Measurements from ENCODE around the gene GALR2. TPM values are rescaled to one million over a fixed set of nuclear protein-coding genes. Genes with fewer than 3 reads are reported as not detected.

Gene GALR2
- total and polyA plus RNA-seq, 9 donors = 0.16 TPM; not detected in 8

DNA sequence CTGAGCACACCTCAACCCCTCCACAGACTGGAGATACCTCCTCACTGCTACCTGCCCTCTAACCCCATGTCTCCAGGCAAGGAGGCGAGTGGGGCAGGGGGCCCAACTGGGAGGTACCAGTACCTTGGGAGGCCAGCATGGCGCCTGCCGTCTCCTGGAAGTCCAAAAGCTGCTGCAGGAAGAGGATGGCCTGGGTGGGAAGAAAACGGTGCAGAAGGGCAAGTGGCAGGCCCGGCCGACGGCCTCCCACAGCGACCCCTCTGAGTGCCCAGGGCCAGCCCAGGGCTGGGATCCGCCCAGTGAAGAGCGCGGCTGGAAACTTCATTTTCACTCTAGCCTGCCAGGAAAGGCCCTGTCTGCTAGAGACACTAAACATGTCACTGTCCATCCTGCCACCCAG lies 12.9 kb downstream of the GALR2 start:
- no peaks in the 10 kb centered on the region for H3K4me1 ChIP-seq (ENCODE audit: control insufficient read depth, insufficient read depth, low read length)
- no peaks in the 10 kb centered on the region for H3K27me3 ChIP-seq (ENCODE audit: control insufficient read depth, insufficient read depth, low read length)
- no peaks in the 10 kb centered on the region for H3K9me3 ChIP-seq (replicated peaks; ENCODE audit: control insufficient read depth, low read depth, low read length)
- no peak overlapping the region for H3K27ac ChIP-seq (ENCODE audit: low read length)
- peaks cover 96% of the 10 kb centered on the region for H3K36me3 ChIP-seq (ENCODE audit: control insufficient read depth, insufficient read depth, low read length)
- 85% methylated on average over 8 of the region's 11 CpGs for WGBS (ENCODE audit: insufficient coverage)
- no peak overlapping the region for H3K4me3 ChIP-seq (ENCODE audit: low read length)
- DNase-seq = no peak

DNA sequence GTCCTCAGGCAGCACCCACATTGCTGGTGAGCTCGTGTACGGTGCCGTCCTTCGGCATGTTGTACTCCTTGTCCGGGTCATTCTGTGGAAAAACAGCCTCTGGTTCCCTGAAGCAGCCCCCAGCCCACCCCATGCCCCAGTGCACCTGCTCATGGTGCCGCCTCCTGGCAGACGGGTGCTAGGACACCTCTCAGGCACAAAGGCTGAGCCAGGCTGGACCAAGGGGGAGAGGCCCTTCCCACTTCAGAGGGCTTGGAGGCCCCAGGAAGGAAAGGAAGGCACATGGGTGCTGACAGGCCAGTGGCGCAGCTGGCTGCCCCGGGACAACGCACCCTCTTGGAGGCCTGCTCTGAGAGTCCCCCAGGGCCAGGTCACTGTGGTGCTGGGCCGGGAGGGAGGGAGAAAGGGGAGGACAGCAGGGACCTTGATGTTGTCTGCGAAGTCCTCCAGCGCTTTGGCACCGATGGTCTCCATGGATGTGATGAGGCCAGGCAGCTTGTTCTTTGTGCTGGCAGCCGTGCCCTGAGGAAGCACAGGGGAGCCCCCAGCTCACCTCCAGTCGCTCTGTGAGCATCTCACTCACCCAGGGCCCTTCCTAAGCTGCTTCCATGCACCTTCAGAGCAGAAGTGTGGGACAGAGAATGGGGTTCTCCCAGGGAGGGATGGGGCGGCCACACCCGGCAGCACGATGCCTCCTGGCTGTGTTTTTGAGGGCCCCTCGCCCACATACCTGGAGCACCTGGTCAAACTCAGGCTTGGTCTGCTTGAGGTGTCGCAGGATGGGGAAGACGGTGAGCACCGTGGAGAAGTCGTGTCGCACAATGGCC lies 13.7 kb downstream of the GALR2 start:
- Histone ChIP-seq H3K36me3 (ENCODE audit: control insufficient read depth, insufficient read depth, low read length) (peaks cover 96% of the 10 kb centered on the region), H3K27me3 (ENCODE audit: control insufficient read depth, insufficient read depth, low read length) (no peaks in the 10 kb centered on the region)
- WGBS (ENCODE audit: insufficient coverage) = 92% methylated on average over 18 of the region's 25 CpGs

DNA sequence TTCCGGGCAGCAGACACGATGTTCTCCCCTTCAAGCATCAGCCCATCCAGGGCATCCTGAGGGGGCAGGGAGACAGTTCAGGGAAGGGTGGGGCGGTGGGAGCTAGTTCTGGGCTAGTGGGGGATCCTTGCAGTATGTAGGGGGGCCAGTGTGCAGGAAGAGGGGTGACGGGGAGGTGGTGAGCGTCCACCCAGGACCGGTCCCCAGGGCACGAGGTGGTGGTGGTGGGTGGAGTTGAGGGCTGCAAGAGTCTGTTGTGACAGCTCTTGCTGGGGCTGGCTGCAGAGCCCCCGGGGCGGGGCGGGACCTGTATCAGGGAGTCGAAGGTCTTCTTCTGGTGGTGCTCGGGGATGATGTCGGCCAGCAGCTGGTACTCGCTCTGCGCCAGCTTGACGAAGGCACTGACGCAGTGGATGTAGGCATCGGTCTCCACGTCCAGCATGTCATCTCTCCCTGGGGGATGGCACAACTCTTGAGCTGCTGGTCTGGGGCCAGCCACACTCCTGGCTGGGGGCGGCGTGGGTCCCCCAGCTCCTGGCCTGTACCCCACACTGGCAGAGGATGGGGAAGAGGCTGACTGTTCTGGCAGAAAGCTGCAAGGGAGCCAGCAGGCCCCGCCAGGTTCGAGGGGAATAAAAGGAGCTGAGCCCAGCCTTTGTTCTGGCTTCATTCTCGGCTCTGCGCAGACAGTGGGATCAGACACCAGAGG lies 14.4 kb downstream of the GALR2 start:
- no peak for DNase-seq
- peaks cover 96% of the 10 kb centered on the region for H3K36me3 ChIP-seq (ENCODE audit: control insufficient read depth, insufficient read depth, low read length)
- no peaks in the 10 kb centered on the region for H3K27me3 ChIP-seq (ENCODE audit: control insufficient read depth, insufficient read depth, low read length)
- H3K9me3 ChIP-seq (replicated peaks; ENCODE audit: control insufficient read depth, low read depth, low read length) = no peaks in the 10 kb centered on the region
- no peaks in the 10 kb centered on the region for H3K4me1 ChIP-seq (ENCODE audit: control insufficient read depth, insufficient read depth, low read length)
- no peak overlapping the region for H3K27ac ChIP-seq (ENCODE audit: low read length)
- WGBS (ENCODE audit: insufficient coverage) = 90% methylated on average over 25 of the region's 25 CpGs
- no peak overlapping the region for H3K4me3 ChIP-seq (ENCODE audit: low read length)

More for the DNA sequence above, 13.7 kb downstream of the GALR2 start:
- no peak overlapping the region for H3K27ac ChIP-seq (ENCODE audit: low read length)
- H3K9me3 ChIP-seq (replicated peaks; ENCODE audit: control insufficient read depth, low read depth, low read length) = no peaks in the 10 kb centered on the region
- H3K4me3 ChIP-seq (ENCODE audit: low read length) = no peak overlapping the region
- DNase-seq = no peak
- H3K4me1 ChIP-seq (ENCODE audit: control insufficient read depth, insufficient read depth, low read length) = no peaks in the 10 kb centered on the region

DNA sequence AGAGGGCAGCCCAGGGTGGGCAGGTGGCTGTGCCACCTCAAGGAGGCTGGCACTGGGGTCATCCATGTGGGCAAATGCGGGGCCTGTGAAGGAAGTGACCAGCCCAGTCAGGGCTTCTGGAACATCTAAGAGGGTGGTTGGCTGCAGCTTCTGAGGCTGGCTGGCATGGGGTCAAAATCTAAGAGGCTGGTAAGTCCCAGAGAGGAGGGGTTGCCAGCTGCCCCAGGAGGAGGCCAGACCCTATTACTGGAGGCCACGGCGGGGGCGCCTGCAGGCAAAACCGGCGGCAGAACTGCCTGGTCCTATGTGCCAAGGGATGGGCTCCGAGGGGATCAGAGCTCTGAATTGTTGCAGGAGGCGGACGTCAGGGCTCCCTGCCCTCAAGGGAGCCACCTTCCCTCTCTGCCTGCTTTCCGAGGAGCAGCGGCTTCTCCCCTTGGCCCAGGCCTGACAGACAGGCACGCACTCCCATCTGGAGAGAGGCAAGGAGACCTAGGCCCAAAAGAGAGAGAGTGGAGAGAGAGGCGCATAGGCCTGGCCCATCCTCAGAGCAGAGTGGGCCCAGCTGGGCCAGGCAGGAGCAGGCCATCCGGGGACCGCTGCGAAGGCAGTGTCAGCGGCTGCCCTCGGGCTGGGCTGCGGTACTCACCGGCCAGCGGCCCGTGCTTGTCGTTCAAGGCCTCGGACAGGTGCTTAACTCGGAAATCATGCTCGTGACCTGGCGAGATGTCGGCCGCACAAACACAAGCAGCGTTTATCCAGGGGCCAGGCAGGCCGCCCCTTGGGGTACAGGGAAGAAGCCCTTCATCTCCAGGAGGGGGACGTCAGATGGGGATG lies 15.3 kb downstream of the GALR2 start:
- WGBS (ENCODE audit: insufficient coverage) = 86% methylated on average over 27 of the region's 32 CpGs
- H3K4me3 ChIP-seq (ENCODE audit: low read length) = no peak overlapping the region
- no peak for DNase-seq
- peaks cover 96% of the 10 kb centered on the region for H3K36me3 ChIP-seq (ENCODE audit: control insufficient read depth, insufficient read depth, low read length)
- no peaks in the 10 kb centered on the region for H3K27me3 ChIP-seq (ENCODE audit: control insufficient read depth, insufficient read depth, low read length)
- no peaks in the 10 kb centered on the region for H3K9me3 ChIP-seq (replicated peaks; ENCODE audit: control insufficient read depth, low read depth, low read length)
- no peak overlapping the region for H3K27ac ChIP-seq (ENCODE audit: low read length)
- H3K4me1 ChIP-seq (ENCODE audit: control insufficient read depth, insufficient read depth, low read length) = no peaks in the 10 kb centered on the region

DNA sequence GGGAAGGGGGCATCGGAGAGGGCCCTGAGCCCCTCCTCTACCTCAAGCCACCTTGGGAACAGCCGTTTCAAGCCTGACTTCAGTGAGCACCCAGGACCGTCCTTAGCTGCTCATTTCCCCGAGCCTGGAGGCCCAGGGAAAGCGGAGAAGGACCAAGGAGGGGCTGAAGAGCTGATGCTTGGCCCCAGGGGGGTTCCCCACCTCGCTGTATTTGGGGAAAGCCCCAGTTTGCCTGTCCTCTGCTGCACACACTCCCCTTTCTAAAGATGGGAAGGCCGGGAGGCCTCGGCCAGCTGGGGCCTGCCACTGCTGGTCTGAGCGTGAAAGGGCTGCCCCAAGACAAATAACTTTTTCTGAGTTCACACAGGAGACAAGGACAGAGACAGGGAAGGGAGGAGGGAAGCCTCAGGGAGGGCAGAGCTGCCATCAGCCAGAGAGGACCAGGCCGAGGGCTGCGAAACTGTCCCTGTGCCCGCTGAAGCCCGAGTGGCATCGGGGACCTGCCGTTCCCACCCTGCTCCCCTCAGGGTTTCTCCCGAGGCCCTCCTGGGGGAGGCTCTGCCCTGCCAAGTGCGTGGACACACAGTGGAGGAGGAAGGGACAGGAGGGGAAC lies 16.0 kb downstream of the GALR2 start:
- H3K4me1 ChIP-seq (ENCODE audit: control insufficient read depth, insufficient read depth, low read length) = no peaks in the 10 kb centered on the region
- H3K27me3 ChIP-seq (ENCODE audit: control insufficient read depth, insufficient read depth, low read length) = no peaks in the 10 kb centered on the region
- H3K36me3 ChIP-seq (ENCODE audit: control insufficient read depth, insufficient read depth, low read length) = peaks cover 95% of the 10 kb centered on the region
- no peaks in the 10 kb centered on the region for H3K9me3 ChIP-seq (replicated peaks; ENCODE audit: control insufficient read depth, low read depth, low read length)
- WGBS (ENCODE audit: insufficient coverage) = 75% methylated on average over 2 of the region's 17 CpGs
- H3K4me3 ChIP-seq (ENCODE audit: low read length) = no peak overlapping the region
- H3K27ac ChIP-seq (ENCODE audit: low read length) = no peak overlapping the region
- no peak for DNase-seq

DNA sequence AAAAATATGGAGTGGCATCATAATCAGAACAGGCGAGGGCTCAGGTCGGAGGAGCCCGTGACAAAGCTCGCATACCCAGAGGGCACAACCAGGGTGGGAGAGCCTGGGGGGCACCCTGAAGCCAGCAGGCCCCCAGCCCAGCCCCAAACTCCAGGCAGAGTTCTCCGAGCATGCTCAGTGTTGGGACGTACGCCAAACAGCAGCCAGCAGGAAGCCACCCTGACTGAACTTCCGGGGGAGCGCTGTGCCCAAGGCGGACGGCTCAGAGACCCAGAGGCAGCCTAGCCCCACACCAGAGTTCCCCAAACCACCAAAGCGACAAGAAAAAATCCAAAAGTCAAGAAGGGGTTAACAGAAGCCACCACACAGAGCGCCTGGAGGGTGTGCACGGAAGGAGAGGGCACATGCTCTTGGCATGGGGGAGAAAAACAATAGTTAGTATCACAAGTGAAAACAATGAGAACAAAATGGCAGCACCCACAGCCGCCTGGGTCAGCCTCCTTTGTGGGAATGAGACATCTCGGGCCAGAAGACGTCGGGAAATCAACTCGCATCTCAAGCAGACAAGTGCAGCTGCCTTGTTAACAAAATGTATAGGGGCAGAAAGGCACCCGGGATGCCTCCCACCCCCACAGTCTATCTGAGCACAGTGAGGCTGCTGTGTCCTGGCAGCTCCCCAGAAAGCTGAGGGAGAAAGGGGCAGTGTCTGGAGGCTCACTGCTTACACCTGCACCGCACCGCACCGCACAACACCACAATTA lies 17.1 kb downstream of the GALR2 start:
- no peak overlapping the region for H3K27ac ChIP-seq (ENCODE audit: low read length)
- H3K36me3 ChIP-seq (ENCODE audit: control insufficient read depth, insufficient read depth, low read length) = peaks cover 90% of the 10 kb centered on the region
- 68% methylated on average over 12 of the region's 23 CpGs for WGBS (ENCODE audit: insufficient coverage)
- DNase-seq = no peak
- no peak overlapping the region for H3K4me3 ChIP-seq (ENCODE audit: low read length)
- no peaks in the 10 kb centered on the region for H3K27me3 ChIP-seq (ENCODE audit: control insufficient read depth, insufficient read depth, low read length)
- no peaks in the 10 kb centered on the region for H3K9me3 ChIP-seq (replicated peaks; ENCODE audit: control insufficient read depth, low read depth, low read length)
- no peaks in the 10 kb centered on the region for H3K4me1 ChIP-seq (ENCODE audit: control insufficient read depth, insufficient read depth, low read length)

DNA sequence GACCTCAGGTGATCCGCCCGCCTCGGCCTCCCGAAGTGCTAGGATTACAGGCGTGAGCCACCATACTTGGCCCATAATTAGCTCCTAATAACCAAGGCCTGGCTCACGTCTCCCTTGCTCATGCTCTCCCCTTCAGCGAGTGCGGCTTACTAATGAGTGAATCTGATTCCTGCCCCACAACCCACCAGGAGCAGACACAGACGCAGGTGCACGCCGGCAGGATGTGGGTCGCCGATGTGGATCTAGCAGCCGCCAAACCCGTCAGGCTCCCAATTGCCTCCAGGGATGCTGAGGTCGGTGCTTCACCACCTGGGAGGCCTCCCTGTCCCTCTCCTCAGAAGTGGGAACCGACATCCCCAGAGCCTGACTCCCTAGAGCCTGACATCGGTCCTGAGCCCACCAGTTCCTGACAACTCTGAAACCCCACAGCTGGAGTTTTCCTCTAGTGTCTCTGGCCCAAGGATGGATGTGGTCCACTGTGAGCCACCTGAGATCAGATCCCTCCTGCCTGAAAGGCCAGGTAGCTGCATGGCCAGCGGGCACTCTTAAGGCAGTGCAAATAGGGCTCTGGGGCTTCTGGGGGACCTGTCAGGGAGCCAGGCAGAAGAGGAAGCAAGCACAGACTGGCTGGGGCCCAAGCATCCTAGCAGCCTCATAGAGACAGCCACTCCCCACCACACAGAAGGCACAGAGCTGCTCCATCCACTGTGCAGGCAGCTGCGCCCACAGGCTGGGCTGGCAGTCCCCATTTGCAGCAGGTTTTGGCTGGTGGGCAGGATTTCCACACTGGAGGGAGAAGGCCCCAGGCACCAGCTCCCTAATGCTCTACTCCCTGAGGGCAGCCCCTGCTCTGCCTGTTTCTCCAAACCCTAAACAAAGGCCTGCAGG lies 18.2 kb downstream of the GALR2 start:
- Histone ChIP-seq H3K27me3 (ENCODE audit: control insufficient read depth, insufficient read depth, low read length) (no peaks in the 10 kb centered on the region), H3K36me3 (ENCODE audit: control insufficient read depth, insufficient read depth, low read length) (peaks cover 90% of the 10 kb centered on the region), H3K9me3 (replicated peaks; ENCODE audit: control insufficient read depth, low read depth, low read length) (no peaks in the 10 kb centered on the region), H3K4me3 (ENCODE audit: low read length) (no peak overlapping the region), H3K4me1 (ENCODE audit: control insufficient read depth, insufficient read depth, low read length) (no peaks in the 10 kb centered on the region), H3K27ac (ENCODE audit: low read length) (no peak overlapping the region)
- DNase-seq = no peak
- WGBS (ENCODE audit: insufficient coverage) = 86% methylated on average over 17 of the region's 20 CpGs

DNA sequence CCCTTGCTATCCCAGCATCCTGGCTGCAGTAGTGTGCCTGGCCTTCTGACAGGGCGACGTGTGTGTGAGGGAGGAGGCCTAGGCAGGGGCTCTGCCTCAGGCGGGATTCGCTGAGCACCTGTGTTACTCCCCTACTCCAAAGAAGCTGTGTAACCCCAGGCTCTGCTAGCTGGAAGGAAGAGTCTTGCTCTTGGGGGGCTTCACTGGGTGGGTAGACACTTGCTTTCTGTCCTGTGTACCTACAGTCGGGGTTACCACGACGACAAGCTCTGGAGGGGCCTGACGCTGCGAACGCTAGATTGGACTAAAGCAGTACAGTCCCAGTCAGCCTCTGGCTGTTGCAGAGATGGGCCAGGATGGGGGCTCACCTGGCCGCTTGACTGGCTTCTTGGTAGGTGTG lies 19.5 kb downstream of the GALR2 start:
- Histone ChIP-seq H3K27ac (ENCODE audit: low read length) (no peak overlapping the region), H3K4me3 (ENCODE audit: low read length) (no peak overlapping the region), H3K36me3 (ENCODE audit: control insufficient read depth, insufficient read depth, low read length) (peaks cover 84% of the 10 kb centered on the region), H3K9me3 (replicated peaks; ENCODE audit: control insufficient read depth, low read depth, low read length) (no peaks in the 10 kb centered on the region), H3K4me1 (ENCODE audit: control insufficient read depth, insufficient read depth, low read length) (no peaks in the 10 kb centered on the region), H3K27me3 (ENCODE audit: control insufficient read depth, insufficient read depth, low read length) (no peaks in the 10 kb centered on the region)
- WGBS (ENCODE audit: insufficient coverage) = 95% methylated on average over 6 of the region's 11 CpGs
- no peak for DNase-seq

DNA sequence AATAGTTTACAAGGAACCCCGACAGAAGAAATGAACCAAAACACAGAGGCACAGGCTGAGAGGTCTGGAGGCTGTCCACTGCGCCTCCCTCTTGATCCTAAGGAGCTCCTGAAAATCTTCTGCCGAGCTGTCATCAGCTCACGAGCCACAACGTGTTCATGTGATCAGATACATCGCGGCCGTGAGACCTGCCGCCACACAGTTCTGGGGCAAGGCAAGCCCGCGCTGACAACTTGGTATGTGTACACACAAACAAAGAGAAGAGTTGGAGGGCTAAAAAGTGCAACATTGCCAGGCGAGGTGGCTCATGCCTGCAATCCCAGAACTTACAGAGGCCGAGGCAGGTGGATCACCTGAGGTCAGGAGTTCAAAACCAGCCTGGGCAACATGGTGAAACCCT lies 21.4 kb downstream of the GALR2 start:
- WGBS (ENCODE audit: insufficient coverage) = 96% methylated on average over 10 of the region's 13 CpGs
- Histone ChIP-seq H3K4me1 (ENCODE audit: control insufficient read depth, insufficient read depth, low read length) (no peaks in the 10 kb centered on the region), H3K27ac (ENCODE audit: low read length) (no peak overlapping the region), H3K27me3 (ENCODE audit: control insufficient read depth, insufficient read depth, low read length) (no peaks in the 10 kb centered on the region), H3K36me3 (ENCODE audit: control insufficient read depth, insufficient read depth, low read length) (peaks cover 82% of the 10 kb centered on the region), H3K9me3 (replicated peaks; ENCODE audit: control insufficient read depth, low read depth, low read length) (no peaks in the 10 kb centered on the region), H3K4me3 (ENCODE audit: low read length) (no peak overlapping the region)
- no peak for DNase-seq

Measured in muscle of leg (tissue), 11 donors.